Measurements from ENCODE around the gene GMDS. TPM values are rescaled to one million over a fixed set of nuclear protein-coding genes. Genes with fewer than 3 reads are reported as not detected.
A peak's percentile ranks its signal among the peaks of the same experiment; 100 is the strongest.

The GMDS gene
- total RNA-seq, 1 experiment from 2014 or later, result 11.0 TPM

DNA sequence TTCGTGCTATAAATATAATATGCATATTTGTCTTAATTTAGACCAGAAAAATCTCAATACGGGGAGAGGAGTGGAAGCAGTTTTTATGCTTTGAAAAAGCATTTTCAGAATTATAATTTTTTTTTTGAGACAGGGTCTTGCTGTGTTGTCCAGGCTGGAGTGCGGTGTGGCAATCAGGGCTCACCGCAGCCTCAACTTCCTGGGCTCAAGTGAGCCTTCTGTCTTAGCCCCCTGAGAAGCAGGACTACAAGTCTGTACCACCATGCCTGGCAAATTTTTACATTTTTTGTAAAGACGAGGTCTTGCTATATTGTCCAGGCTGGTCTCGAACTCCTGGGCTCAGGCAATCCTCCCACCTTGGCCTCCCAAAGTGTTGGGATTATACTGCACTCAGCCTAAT is 438.5 kb downstream of the GMDS start:
- no peak for DNase-seq (ENCODE audit: low read depth)

DNA sequence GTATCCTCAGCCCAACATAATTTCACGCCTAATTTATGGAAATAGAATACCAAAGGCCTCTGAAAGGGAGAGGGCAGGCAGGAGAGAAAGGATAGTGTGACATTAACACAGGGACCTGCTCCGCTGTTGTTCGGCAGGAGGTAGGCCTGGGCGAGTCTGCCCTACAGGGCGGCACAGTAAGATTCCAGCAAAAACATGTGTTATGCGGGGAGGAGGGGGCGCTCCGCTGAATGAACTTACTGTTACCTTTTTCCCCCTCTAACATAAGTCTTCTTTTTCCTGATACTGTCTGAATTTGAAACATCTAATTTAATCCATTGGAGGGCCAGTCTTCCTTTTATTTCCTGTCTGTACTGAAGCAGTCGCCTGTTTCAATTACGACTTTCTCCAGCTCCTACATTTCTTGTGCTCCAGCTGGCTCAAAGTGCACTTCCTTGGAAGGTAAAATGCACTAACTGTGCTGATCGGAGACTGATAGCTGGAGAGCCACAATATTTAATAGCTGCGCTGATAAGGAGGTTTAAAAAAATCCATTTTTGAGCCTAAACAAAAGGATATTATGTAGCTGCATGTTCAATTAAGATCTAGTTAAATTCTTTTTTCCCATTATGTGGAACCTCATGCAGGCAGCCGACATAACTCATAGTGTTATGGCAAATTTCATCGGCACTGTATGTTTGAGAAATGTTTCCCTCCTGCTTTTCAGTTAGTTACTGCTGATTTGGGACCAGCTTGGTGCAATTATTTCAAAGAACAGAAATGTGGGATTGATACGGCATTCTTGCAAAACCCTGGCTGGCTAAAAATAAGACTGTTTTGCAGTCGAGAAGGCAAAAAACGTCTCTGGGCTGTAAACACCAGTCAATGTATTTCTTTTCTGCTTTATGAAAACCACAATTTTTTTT is 442.7 kb downstream of the GMDS start:
- no peak for DNase-seq (ENCODE audit: low read depth)

DNA sequence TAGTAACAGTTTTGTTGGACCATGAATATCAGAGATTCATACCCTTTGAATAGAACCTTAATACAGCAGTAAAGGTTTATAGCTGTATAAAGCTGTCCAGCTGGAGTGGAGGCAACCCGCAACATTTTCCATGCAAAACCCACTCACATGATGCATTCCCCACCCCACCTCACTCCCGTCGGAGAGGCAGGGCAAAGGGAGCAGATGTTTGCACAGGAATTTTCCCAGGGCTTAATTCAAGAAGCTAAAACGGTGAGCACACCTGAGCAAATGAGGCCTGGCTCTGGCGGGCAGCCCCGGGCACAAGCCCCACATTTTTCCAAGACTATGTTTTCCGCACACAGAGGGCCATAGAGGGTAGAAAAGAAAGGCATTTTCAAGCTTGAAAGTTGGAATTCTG is 444.0 kb downstream of the GMDS start:
- no peak for DNase-seq (ENCODE audit: low read depth)

DNA sequence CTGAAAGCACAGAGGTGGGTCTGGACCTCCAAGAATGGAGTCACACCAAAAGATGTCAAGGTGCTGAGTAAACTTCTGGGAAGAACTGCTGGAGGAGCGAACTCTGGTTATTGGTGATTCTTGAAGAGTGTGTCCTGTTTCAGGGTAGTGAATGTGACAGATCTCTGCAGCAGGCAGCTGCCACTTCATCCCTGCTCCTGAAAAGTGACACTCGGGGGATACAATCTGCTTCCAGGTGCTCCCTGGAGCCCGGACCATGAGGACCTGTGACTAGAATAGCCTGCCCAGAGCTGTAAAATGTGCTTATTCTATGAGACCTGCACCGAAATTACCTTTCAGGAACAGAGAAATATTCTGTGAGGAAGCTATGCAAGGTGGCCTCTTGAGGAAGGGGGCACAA is 444.6 kb downstream of the GMDS start:
- no peak for DNase-seq (ENCODE audit: low read depth)

DNA sequence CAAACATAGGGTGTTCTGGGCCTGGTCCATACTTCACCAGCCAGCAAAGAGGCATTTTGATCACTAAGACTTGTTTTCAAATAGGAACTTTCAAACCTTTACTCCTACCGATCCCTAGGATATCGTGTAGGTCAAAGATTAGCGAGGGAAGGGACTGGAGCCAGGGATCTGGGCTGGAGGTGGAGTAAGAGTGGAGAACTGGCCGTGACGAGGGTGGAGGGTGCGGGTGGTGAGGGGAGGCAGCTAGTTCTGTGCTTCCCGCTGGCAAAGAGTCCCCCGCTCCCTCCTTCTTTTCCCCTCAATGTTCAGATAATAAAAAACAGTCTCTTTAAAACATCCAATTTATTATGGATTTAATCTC is 446.5 kb downstream of the GMDS start:
- no peak for DNase-seq (ENCODE audit: low read depth)

DNA sequence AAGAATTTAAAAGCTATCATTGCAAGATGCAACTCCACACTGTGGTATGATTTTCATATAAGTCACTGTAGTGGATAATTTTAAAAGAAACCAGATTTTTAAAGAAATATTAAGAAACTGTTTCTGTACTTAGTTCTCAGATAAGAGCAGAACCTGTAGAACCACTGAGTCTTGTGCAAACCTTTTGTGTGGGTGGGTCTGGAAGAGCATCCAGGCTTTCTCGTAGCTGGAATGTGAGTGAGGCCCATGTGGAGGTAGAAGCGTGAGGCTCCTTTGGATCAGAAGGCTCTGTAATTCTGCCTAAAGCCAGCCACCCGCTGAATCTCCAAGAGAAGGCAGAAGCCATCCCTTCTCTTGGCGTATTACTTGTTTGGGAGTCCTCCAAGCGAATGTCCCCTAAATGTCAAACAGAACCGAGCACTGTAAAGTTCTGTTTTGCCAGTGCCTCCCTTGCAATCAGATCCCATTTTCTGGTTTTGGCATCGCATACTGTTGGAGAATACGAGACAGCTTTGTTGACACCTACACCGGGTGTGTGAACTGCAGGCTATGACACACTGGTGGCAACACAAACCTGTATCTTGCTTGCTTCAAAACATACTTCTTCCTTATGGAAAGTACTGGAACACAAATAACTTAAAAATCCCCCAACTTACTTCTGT is 447.0 kb downstream of the GMDS start:
- DNase-seq (ENCODE audit: low read depth), result no peak

DNA sequence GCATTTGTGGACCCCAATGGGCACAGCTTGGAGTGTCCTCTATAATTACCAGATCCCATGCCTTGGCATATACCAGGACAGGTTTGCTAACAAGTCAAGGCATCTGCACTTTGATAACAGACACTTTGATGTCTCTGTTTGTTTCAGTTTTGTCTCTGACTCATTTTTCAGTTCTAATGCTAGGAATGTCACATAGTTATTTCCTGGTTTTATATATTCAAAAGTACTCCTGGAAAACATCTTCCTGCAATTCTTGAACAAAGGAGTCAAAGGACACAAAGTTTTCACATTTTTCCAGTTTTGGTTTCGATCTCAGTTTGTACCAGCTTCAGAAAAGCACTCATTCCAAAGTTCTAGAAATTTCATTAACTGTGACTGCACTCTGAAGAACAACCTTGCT is 447.6 kb downstream of the GMDS start:
- DNase-seq (ENCODE audit: low read depth), result peak; percentile 19

DNA sequence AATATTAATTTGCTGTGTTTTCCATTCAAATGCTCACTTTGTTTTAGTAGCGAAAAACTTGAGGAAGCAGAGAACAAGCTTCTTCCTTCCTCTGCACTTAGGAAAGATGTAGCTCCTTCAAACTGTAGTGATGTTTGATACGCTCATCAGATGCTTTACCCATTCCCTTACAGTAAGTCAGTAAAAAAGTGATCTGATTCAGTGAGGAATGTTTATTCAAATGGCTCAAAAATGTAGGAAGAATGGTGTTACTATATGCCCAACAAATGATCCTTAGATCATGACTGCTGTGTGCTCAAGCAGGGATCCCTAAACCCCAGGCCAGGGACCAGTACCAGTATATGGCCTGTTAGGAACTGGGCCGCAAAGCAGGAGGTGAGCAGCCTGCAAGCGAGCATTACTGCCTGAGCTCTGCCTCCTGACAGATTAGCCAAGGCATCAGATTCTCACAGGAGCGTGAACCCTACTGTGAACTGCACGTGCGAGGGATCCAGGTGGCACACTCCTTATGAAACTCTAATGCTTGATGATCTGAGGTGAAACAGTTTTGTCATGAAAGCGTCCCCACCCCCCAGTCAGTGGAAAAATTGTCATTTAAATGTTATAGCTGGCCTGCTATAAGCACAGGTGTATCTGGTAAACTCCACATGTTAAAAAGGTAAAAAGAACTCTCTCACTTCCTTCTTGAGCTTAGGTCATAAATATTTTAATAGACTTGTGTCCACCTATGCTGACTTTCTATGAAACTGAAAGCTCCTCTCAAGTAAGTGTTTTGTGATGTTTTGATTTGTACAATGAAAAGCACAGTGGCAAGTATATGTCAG is 448.5 kb downstream of the GMDS start:
- no peak for DNase-seq (ENCODE audit: low read depth)

DNA sequence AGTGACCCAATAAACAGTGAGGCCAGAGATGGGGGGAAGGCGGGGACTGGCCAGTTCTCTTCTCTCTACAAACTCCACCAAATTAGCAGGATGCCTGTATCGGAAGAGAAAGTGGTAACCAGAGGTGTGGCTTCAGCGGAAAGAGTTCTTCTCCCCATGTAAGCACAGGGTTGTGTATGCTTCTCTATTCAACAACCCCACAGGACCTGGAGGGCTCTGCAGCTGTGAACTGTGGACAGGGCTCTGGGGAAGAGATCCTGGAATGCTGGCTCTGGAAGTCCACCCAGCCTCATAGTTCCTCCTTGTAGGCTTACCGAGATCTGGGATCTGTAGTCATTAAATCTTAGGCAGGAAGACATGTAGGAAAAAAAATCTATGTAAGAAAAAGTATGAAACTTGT is 449.5 kb downstream of the GMDS start:
- DNase-seq (ENCODE audit: low read depth), result no peak

DNA sequence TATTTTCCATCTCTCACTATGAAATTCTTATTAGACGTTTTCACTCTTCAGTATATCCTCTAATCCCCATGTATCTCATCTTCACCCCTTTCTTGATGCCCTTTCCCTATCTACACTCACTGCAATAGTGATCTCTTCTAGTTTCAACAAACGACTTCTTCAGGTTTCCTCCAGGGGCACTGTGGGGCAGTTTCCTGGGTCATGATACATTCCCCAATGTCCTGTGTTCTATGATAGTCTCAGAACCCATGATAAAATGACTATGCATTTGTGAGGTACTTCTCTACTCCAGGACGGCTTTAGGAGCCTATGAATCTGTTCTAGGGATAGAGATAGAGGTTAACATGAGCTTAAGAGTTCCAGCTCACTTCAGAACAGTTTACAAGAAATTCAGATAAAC is 452.4 kb downstream of the GMDS start:
- peak; percentile 35 for DNase-seq (ENCODE audit: low read depth)

DNA sequence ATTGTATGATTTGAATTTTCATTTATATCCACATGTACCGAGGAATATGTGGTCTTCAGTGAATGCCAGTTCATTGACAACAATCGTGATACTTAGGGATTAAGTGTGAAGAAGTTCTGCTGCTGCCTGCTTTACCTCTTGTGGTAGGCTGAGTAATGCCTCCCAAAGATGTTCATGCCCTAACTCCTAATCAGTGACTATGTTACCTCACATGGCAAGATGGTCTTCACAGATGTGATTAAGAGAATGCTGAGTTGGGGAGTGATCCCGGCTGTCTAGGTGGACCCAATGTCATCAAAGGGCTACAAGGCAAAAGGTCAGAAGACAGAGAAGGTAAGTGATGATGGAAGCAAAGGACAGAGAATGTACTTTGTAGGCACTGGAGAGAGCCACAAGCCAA is 454.7 kb downstream of the GMDS start:
- DNase-seq (ENCODE audit: low read depth), result no peak

DNA sequence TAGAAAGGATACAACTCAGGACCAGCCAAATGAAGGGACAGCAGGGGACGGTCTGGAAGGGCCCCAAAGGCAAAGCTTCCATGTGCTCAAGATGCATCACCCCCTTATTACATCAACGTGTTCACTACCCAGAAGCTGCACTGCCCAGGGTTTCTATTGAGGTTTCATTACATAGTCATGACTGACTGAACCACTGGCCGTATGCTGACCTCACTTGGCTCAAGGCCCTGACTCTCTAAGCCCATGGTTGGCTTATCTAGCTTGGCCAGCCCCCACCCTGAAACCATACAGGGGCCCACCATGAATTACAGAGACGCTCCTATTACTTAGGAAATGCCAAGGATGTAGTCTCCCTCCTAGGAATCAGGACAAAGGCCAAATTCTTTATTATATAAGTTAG is 456.3 kb downstream of the GMDS start:
- no peak for DNase-seq (ENCODE audit: low read depth)

DNA sequence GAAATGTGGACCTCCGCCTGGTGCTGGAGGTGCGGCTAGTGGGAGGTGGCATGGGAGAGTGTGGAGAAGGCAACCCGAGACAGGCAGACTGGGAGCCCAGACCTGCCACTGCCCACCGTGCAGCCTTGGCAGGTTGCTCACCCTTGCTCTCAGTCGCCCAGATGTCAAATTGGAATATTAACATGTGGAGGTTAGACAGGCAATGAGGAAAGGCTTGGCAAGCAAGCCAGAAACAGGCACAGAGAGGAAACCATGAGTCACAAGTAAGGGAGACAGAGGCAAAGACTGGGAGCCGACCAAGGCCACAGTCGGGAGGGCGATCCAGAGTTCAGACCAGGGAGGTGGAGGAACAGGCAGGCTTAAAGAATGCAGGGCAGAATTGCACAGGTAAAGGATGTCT is 457.5 kb downstream of the GMDS start:
- DNase-seq (ENCODE audit: low read depth), result no peak

DNA sequence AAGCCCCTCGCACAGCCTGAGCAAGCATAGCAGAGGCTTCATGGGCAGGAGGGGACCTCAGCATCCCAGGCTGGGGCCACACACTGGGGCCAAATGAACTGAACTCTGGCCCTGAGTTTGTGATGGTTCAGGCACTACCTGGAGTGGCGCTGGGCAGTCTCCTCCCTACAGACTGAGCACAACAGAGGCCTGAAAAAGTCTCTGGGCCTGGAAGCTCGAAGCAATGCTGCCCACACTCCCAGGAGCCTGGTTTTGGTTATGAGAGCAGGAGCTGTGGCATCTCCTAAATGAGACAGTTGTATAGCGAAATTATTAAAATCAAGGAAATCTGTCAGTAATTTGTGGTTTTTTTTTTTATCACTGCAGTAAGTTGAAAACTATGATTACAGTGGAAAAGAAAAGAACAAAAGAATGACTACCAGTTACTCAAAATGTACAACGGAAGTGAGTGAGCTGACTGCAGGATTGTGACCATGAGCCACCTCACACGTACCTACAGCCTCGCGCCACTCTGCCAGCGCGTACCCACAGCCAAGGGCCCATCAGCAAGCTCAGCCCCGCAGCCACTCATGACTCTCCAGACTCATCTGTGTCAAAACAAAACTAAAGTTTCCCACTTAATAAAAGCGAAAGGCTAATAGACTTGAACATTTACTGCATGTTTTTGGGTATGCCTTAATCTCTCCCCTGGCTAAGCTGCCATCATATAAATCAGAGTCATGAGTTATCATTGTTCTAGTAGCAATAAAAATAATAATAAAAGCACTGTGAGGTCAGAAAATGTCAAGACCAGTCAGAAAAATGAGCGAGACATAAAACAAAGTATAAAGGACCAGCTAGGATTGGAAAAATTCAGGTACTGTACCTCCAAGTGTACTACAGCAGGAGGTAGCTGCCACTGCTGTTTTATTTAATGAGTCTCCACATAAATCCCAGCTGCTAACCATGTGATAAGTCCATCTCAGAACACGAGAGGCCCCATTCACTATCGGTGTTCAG is 458.7 kb downstream of the GMDS start:
- no peak for DNase-seq (ENCODE audit: low read depth)

DNA sequence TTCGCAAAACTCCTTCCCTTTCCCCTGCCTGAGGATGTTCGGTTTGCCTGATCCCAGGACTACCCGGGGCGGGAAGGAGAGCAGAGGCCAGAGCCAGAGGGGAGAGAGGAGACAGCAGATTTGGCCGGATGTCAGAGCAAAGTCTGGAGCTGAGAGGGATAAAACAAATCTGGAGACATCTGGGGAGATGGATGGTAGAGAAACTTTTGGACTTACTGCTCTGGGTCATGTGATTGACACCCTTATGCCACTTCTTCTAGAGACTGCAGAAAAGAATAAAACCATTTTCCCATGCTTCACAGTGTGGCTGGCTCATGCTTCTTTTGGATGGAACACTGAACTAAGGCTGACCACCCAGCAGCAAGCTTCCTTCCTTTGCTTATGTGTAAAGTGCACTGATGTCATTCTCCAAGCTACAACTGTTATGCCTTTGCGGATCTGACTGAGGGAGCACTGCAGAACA is 461.0 kb downstream of the GMDS start:
- no peak for DNase-seq (ENCODE audit: low read depth)

DNA sequence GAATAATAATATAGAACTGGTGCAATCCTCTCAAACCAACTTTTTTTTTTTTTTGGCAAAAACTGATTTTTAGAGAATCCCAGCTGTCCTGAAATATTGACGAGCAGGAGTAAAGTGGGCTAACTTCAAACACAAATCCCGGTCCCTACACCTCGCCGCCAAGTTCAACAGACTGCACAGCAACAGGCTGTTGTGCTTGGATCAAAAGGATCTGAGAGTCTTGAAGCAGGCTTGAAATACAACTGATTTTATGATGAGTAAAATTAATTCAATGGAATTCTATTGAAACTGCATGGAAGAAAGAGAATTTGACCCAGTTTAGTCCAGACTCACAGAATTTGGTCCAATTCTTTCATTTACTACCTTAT is 463.6 kb downstream of the GMDS start:
- DNase-seq (ENCODE audit: low read depth), result no peak

DNA sequence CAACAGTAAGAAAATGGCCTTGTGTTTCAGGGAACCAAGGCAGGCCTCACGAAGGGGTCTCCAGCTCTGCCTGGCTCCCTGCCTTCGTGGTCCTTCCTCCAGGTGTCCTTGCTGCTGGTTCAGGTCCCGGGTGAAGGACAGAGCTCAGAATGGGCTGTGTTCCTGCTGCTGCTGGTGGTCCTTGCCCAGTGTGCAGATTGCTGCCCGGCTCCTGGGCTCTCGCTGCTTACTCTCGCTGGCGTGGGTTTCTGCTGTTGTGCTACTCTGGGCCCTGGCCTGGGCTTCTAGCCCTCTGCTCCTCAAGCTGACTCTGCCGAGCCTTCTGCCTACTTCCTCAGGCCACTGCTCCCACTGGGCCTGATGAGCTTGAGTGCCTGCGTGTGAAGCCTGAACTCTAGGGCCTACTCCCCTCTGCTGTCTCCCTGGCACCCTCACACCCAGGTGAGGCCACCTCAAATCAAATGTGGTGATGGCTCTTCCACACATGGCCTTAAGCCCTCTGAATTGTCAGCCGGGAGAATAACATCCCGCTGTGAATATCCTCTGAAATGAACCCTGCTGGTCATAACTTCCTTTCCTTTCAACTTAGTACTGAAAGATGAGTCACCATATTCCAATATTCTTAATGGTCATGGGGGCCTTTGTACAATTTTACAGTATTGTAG is 464.1 kb downstream of the GMDS start:
- DNase-seq (ENCODE audit: low read depth), result no peak

DNA sequence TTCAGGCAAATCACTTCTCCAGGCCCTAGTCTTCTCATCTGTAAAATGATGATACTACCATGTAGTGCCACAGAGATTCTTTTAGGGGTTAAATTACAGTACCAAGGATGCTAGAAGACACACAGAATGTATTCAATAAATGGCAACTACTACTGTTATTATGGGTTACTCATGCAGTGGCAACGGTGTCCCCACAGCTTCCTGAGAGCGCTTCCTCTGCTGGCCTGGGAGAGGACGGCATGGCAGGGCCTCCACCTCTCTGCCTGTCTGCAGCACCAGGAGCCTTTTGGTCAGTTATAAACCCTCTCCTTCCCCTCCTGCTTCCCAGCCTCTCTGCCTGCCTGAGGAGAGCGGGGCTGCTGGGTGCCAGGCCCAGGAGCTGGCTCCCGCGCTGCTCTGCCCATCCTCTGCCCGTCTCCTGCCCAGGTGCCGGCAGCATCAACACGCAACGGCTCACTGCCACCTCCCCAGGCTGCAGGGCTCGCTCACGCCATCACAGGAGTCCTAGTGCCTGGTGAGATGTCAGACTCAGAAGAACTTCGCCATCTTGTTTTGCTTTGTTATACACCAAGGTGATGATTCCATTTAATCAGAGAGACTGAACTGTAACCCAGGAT is 465.0 kb downstream of the GMDS start:
- no peak for DNase-seq (ENCODE audit: low read depth)

DNA sequence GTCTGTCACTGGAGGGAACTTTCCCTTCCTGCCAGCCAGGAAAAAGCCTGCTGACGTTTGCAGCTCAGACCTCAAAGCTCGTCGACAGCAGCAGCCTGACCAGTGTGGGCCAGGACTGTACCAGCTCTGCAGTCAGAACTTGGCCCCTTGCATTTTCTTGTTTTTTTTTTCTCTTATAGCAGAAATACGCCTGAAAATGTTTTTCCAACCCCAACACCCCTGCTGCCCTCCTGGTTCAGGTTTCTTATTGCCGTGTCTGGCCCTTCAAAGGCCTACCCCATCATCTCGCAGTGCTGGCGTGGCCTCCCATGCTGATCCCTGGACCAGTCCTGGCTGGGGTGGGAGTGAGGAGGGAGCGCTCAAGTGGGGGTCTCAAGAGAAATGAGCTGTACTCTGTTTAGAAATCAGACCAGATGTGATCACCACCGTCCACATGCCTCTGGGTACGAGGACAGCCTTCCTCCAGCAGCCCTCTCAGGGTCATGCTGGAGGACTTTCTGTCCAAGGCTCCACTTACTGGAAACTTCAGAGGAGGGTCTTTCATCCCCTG is 466.6 kb downstream of the GMDS start:
- no peak for DNase-seq (ENCODE audit: low read depth)
